ENCODE results near the gene SMG9. TPM values are rescaled to one million over a fixed set of nuclear protein-coding genes. Genes with fewer than 3 reads are reported as not detected.
A peak's percentile ranks its signal among the peaks of the same experiment; 100 is the strongest.

SMG9 gene
- total and polyA plus RNA-seq, 2 donors from 2014 or later = 25.1 to 34.6 TPM

DNA sequence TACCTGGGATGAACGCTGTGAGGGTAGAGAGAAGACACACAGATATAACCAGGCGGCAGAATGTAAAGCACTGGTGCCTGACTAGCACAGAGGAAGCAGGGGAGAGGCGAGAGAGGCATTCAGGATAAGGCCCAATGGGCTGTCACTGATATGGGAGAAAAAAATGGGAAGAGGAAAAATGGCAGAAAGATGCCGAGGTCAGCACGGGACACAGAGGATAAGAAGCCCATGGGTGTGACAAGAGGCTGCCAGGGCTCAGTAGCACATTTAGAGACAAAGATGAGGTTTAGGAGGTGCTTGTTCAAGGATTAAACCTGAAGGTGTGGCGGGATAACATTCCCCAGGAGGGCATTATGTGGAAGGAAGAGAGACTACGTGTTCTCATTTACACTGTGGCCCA lies 5.6 kb downstream of the SMG9 start:
- Histone ChIP-seq H3K4me3 (ENCODE audit: low read length in 3 of 3) (no peak overlapping the region), H3K9ac (ENCODE audit: low read length in 3 of 3) (no peak overlapping the region), H3K27me3 (ENCODE audit: control insufficient read depth, insufficient read depth, low read length) (no peaks in the 10 kb centered on the region), H3K9me3 (ENCODE audit: control insufficient read depth in 2 of 3, insufficient read depth in 1 of 3, low read length in 3 of 3) (no peaks in the 10 kb centered on the region), H3K27ac (ENCODE audit: low read depth in 2 of 2, low read length in 2 of 2) (no peak overlapping the region), H3K4me1 (ENCODE audit: control insufficient read depth in 2 of 3, insufficient read depth in 2 of 3, low read depth in 1 of 3, low read length in 3 of 3) (peaks cover 0 to 11% (median 4%) of the 10 kb centered on the region in 3 donors), H3K36me3 (ENCODE audit: control insufficient read depth in 2 of 3, insufficient read depth in 3 of 3, low read length in 3 of 3) (peaks cover 4 to 32% (median 18%) of the 10 kb centered on the region in 3 donors)
- intact Hi-C loops (cut with DNase I) = no loop called here
- DNase-seq (no peak), FAIRE-seq (no peak)
- TF ChIP-seq, protein P1, sequence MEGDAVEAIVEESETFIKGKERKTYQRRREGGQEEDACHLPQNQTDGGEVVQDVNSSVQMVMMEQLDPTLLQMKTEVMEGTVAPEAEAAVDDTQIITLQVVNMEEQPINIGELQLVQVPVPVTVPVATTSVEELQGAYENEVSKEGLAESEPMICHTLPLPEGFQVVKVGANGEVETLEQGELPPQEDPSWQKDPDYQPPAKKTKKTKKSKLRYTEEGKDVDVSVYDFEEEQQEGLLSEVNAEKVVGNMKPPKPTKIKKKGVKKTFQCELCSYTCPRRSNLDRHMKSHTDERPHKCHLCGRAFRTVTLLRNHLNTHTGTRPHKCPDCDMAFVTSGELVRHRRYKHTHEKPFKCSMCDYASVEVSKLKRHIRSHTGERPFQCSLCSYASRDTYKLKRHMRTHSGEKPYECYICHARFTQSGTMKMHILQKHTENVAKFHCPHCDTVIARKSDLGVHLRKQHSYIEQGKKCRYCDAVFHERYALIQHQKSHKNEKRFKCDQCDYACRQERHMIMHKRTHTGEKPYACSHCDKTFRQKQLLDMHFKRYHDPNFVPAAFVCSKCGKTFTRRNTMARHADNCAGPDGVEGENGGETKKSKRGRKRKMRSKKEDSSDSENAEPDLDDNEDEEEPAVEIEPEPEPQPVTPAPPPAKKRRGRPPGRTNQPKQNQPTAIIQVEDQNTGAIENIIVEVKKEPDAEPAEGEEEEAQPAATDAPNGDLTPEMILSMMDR (IDR thresholded peaks at IDR 0.05; ENCODE audit: borderline replicate concordance, extremely low read depth, insufficient read depth) = no peak

DNA sequence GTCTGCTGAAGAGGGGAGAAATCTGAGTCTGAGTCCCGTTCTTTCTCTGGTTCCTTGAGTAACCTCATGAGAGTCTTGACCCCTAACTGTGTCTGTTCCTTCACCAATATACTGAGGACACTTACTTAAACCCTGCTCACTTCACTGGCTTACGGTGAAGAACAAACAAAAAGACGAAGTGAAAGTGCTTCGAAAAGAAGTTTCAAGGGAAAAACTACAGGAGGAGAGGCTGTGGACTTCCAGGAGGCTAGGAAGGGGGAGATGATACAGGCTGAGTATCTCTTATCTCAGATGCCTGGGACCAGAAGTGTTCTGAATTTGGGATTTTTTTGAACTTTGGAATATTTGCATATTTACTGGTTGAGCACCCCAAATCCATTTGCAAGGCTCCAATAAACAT lies 6.1 kb downstream of the SMG9 start:
- intact Hi-C loops (cut with DNase I) = no loop called here
- H3K4me1 ChIP-seq (ENCODE audit: control insufficient read depth in 2 of 3, insufficient read depth in 2 of 3, low read depth in 1 of 3, low read length in 3 of 3) = peaks cover 0 to 10% (median under 1%) of the 10 kb centered on the region in 3 donors
- no peak overlapping the region for H3K9ac ChIP-seq (ENCODE audit: low read length in 3 of 3)
- TF ChIP-seq, protein P1 (IDR thresholded peaks at IDR 0.05; ENCODE audit: borderline replicate concordance, extremely low read depth, insufficient read depth) = no peak
- H3K27me3 ChIP-seq (ENCODE audit: control insufficient read depth, insufficient read depth, low read length) = no peaks in the 10 kb centered on the region
- no peak overlapping the region for H3K27ac ChIP-seq (ENCODE audit: low read depth in 2 of 2, low read length in 2 of 2)
- H3K4me3 ChIP-seq (ENCODE audit: low read length in 3 of 3) = no peak overlapping the region
- peaks cover 4 to 32% (median 18%) of the 10 kb centered on the region in 3 donors for H3K36me3 ChIP-seq (ENCODE audit: control insufficient read depth in 2 of 3, insufficient read depth in 3 of 3, low read length in 3 of 3)
- DNase-seq = no peak
- H3K9me3 ChIP-seq (ENCODE audit: control insufficient read depth in 2 of 3, insufficient read depth in 1 of 3, low read length in 3 of 3) = no peaks in the 10 kb centered on the region
- FAIRE-seq = no peak

DNA sequence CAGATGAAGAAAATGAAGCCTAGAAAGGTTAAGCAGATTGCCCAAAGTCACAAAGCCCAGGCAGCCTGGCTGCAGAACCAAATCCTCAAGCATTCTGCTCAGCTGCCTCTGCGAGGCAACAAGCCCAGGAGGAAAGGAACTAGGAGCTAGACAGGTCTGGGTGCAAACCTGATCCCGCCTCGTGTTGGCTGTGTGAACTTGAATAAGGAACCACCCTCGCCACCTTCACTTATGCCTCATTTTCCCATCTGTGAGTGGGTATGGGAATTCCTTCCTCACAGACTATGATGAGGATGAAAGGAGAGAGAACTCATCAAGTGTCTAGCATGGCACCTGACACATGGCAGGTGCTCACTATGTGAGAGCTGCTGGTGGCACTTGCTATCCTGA lies 6.6 kb downstream of the SMG9 start:
- TF ChIP-seq, protein P1 (IDR thresholded peaks at IDR 0.05; ENCODE audit: borderline replicate concordance, extremely low read depth, insufficient read depth) = no peak
- H3K9ac ChIP-seq (ENCODE audit: low read length in 3 of 3) = no peak overlapping the region
- no peak overlapping the region for H3K27ac ChIP-seq (ENCODE audit: low read depth in 2 of 2, low read length in 2 of 2)
- no peaks in the 10 kb centered on the region for H3K9me3 ChIP-seq (ENCODE audit: control insufficient read depth in 2 of 3, insufficient read depth in 1 of 3, low read length in 3 of 3)
- FAIRE-seq = no peak
- H3K36me3 ChIP-seq (ENCODE audit: control insufficient read depth in 2 of 3, insufficient read depth in 3 of 3, low read length in 3 of 3) = peaks cover 4 to 33% (median 18%) of the 10 kb centered on the region in 3 donors
- intact Hi-C loops (cut with DNase I) = no loop called here
- H3K4me3 ChIP-seq (ENCODE audit: low read length in 3 of 3) = no peak overlapping the region
- peak in 1 of 5 donors; percentile 25 for DNase-seq
- peaks cover 0 to 7% (median 0%) of the 10 kb centered on the region in 3 donors for H3K4me1 ChIP-seq (ENCODE audit: control insufficient read depth in 2 of 3, insufficient read depth in 2 of 3, low read depth in 1 of 3, low read length in 3 of 3)
- H3K27me3 ChIP-seq (ENCODE audit: control insufficient read depth, insufficient read depth, low read length) = no peaks in the 10 kb centered on the region
